Parathyroid adenoma (tissue), 2 donors: Measurements from ENCODE around the gene MS4A18.

Experiments used
- H2AFZ ChIP-seq: fragments of 300-600 bp; sonication (generic); one replicate; pipeline ENCODE4 v1.7.0; 2017; ENCODE audit warnings: antibody characterized with exemption, mild to moderate bottlenecking
- H3K27ac ChIP-seq: fragments of 300-600 bp; sonication (generic); one replicate; pipeline ENCODE4 v1.7.0; 2017
- H3K27me3 ChIP-seq: fragments of 300-600 bp; sonication (generic); one replicate; pipeline ENCODE4 v1.7.0; 2017; ENCODE audit warnings: low read length; ENCODE audit not compliant: control insufficient read depth, insufficient read depth
- H3K36me3 ChIP-seq: fragments of 300-600 bp; sonication (generic); one replicate; pipeline ENCODE4 v1.7.0; 2017; ENCODE audit warnings: low read length; ENCODE audit not compliant: control insufficient read depth, insufficient read depth
- H3K4me1 ChIP-seq: fragments of 300-600 bp; sonication (generic); one replicate; pipeline ENCODE4 v1.7.0; 2017; ENCODE audit warnings: control low read depth
- H3K4me2 ChIP-seq: fragments of 300-600 bp; sonication (generic); one replicate; pipeline ENCODE4 v1.7.0; 2017; ENCODE audit warnings: low read length
- H3K4me3 ChIP-seq: fragments of 300-600 bp; sonication (generic); one replicate; pipeline ENCODE4 v1.7.0; 2017; ENCODE audit warnings: low read depth, low read length
- H3K79me2 ChIP-seq: fragments of 300-600 bp; sonication (generic); one replicate; pipeline ENCODE4 v1.7.0; 2017; ENCODE audit warnings: control low read depth
- H3K9ac ChIP-seq: fragments of 300-600 bp; sonication (generic); one replicate; pipeline ENCODE4 v1.7.0; 2017; ENCODE audit warnings: mild to moderate bottlenecking
- H3K9me3 ChIP-seq: fragments of 300-600 bp; sonication (generic); one replicate; pipeline ENCODE4 v1.7.0; 2017; ENCODE audit warnings: low read length; ENCODE audit not compliant: control insufficient read depth
- CTCF ChIP-seq: fragments of 300-600 bp; sonication (generic); IDR thresholded peaks from one replicate; pipeline ENCODE4 v1.7.0; 2017; ENCODE audit warnings: antibody characterized with exemption, mild to moderate bottlenecking
- donor health status: primary hyperparathyroidism.

Gene MS4A18

GRCh38 chr11:60699284-60699691 is 25.2 kb upstream of the MS4A18 start, which contains the start of gene MS4A8:
Gene MS4A8 (plus strand): TSS chr11:60699612. CDS start chr11:60700861, 1,249 bp downstream.
- Histone ChIP-seq H3K9me3 (no peaks in the 10 kb centered on the region), H3K27me3 (no peaks in the 10 kb centered on the region), H3K79me2 (no peaks in the 10 kb centered on the region), H3K4me2 (no peak within 1 kb of the TSS), H3K4me3 (no peak within 1 kb of the TSS), H3K4me1 (peaks cover 4% of the 10 kb centered on the region), H3K9ac (no peak within 1 kb of the TSS), H3K27ac (no peak within 1 kb of the TSS), H3K36me3 (no peaks in the 10 kb centered on the region), H2AFZ (no peak within 1 kb of the TSS)
- TF ChIP-seq CTCF, result no peak

GRCh38 chr11:60699936-60700335 is 24.6 kb upstream of the MS4A18 start:
- H3K79me2 ChIP-seq, result no peaks in the 10 kb centered on the region
- no peak overlapping the region for H2AFZ ChIP-seq
- H3K36me3 ChIP-seq, result no peaks in the 10 kb centered on the region
- TF ChIP-seq CTCF, result no peak
- H3K4me3 ChIP-seq, result no peak overlapping the region
- H3K27ac ChIP-seq, result no peak overlapping the region
- no peaks in the 10 kb centered on the region for H3K9me3 ChIP-seq
- no peak overlapping the region for H3K4me2 ChIP-seq
- no peak overlapping the region for H3K9ac ChIP-seq
- H3K4me1 ChIP-seq, result peaks cover 4% of the 10 kb centered on the region
- H3K27me3 ChIP-seq, result no peaks in the 10 kb centered on the region

- Histone ChIP-seq H3K9me3 (no peaks in the 10 kb centered on the region), H3K27ac (no peak overlapping the region), H3K36me3 (no peaks in the 10 kb centered on the region), H3K4me1 (peaks cover 4% of the 10 kb centered on the region), H2AFZ (no peak overlapping the region), H3K27me3 (no peaks in the 10 kb centered on the region), H3K4me3 (no peak overlapping the region), H3K4me2 (no peak overlapping the region), H3K79me2 (no peaks in the 10 kb centered on the region), H3K9ac (no peak overlapping the region)
- peak; percentile 6 for TF ChIP-seq CTCF
These were observed 23.6 kb upstream of the MS4A18 start for GRCh38 chr11:60700689-60701468.

- no peak overlapping the region for H3K9ac ChIP-seq
- no peaks in the 10 kb centered on the region for H3K36me3 ChIP-seq
- no peak overlapping the region for H3K27ac ChIP-seq
- no peaks in the 10 kb centered on the region for H3K27me3 ChIP-seq
- no peak overlapping the region for H3K4me3 ChIP-seq
- H3K4me1 ChIP-seq, result peaks cover 4% of the 10 kb centered on the region
- TF ChIP-seq CTCF, result no peak
- no peaks in the 10 kb centered on the region for H3K9me3 ChIP-seq
- H3K4me2 ChIP-seq, result no peak overlapping the region
- H3K79me2 ChIP-seq, result no peaks in the 10 kb centered on the region
- no peak overlapping the region for H2AFZ ChIP-seq
These were observed 23.1 kb upstream of the MS4A18 start for GRCh38 chr11:60701469-60701818.

- Histone ChIP-seq H3K4me2 (no peak overlapping the region), H3K4me3 (no peak overlapping the region), H3K9ac (no peak overlapping the region), H3K4me1 (peaks cover 4% of the 10 kb centered on the region), H2AFZ (no peak overlapping the region), H3K36me3 (no peaks in the 10 kb centered on the region), H3K27me3 (no peaks in the 10 kb centered on the region), H3K27ac (no peak overlapping the region), H3K79me2 (no peaks in the 10 kb centered on the region), H3K9me3 (no peaks in the 10 kb centered on the region)
- TF ChIP-seq CTCF, result no peak
These were observed 21.1 kb upstream of the MS4A18 start for GRCh38 chr11:60703374-60703773.
